GM13976 (cell line): ENCODE measurements around the gene ELN.

Source experiments
- DNase-seq: peaks from one replicate; pipeline ENCODE4 v3.0.0; 2012; ENCODE audit warnings: low spot score
- CTCF ChIP-seq: IDR thresholded peaks from 2 replicates; pipeline ENCODE4 v1.5.1; 2012; ENCODE audit warnings: borderline replicate concordance, mild to moderate bottlenecking; ENCODE audit not compliant: insufficient read depth; ENCODE audit errors: extremely low read depth, missing control alignments, control extremely low read depth
- in situ Hi-C: fragments of 300-500 bp; cut with MboI; formaldehyde crosslinking; loops from one replicate; pipeline ENCODE4 v1.12.0; 2022; ENCODE audit warnings: low sequenced_read_pairs, mixed read lengths, inconsistent platforms; ENCODE audit not compliant: unreplicated experiment

Gene ELN

DNA sequence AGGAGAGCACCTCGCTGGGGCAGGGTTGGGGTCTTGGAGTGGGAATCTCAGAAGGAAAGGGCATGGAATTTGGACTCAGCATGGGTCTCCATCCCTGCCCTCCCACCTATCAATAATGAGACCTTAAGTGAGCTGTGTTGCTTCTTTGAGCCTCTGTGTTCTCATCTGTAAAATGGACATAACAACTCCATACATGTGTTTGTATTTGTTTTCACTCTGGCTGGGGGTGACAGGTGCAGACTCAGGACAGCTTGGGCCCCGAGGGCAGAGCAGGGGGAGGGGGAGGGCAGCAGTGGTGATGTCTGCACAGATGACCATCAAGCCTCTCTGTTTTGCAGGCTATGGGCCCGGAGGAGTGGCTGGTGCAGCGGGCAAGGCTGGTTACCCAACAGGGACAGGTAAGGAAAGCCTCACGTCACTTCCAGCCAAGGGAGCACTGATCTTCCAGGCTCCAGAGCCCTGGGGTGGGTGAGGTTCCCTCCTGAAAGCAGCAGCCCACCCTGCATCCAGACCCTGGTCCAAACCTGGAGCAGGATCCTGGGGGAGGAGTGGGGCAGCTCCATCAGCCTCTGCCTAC, 19.9 kb downstream of the ELN start:
- DNase-seq, result no peak
- TF ChIP-seq CTCF, result no peak
- in situ Hi-C loops, result no loop called here

GRCh38 chr7:74048999-74049599, 21.1 kb downstream of the ELN start:
- DNase-seq, result no peak
- no peak for TF ChIP-seq CTCF
- in situ Hi-C loops, result no loop called here

DNA sequence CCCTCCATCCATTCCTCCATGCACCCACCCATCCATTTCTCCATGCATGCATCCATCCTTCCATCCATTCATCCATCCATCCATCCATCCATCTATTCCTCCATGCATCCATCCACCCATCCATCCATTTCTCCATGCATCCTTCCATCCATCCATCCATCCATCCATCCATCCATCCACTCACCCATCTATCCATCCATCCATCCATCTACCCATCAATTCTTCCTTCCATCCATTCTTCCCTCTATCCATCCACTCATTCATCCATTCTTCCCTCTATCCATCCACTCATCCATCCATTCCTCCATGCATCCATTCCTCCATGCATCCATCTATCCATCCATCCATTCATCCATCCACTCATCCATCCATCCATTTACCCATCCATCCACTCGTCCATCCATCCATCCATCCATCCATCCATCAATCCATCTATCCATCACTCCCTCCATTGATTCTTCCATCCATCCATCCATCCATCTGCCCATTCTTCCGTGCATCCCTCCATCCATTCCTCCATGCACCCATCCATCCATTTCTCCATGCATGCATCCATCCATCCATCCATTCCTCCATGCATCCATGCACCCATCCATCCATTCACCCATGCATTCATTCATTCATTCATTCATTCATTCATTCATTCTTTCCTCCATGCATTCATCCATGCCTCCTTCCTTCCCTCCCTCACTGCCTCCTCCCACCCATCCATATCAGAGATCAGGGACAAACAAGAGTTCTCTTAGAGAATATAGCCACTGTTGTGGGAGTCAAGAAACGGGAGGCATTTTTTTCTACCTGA, 22.2 kb downstream of the ELN start:
- DNase-seq, result no peak
- in situ Hi-C loops, result no loop called here
- TF ChIP-seq CTCF, result no peak

- DNase-seq, result no peak
- TF ChIP-seq CTCF, result no peak
- in situ Hi-C loops, result no loop called here
Measured at GRCh38 chr7:74051193-74051592, 23.2 kb downstream of the ELN start.

DNA sequence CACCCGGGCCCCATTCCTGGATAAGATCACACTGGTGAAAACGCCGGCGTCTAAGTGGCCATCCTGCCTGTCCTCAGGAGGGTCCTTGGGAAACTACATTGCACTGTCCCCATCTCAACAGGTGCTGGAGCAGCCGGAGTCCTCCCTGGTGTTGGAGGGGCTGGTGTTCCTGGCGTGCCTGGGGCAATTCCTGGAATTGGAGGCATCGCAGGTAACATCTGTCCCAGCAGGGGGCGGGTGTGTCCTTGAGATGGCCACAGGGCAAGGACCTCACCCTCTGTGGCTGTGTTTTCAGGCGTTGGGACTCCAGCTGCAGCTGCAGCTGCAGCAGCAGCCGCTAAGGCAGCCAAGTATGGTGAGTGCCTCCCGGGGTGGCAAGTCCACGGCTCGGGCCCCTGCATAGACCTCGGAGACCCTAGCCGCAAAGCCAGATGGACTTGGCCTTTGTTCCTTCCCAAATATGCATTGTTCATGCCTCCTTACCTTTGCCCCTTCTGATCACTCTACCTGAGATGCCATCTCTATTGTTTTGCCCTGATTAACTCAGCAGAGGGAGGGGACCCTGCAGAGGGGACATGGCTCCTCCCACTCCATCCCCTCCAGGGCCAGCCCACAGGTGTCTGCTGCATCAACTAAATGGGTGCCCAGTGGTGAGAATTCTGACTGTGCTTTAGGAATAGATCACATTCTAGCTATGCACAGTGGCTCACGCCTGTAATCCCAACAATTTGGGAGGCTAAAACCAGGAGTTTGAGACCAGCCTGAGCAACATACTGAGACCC, 23.8 kb downstream of the ELN start:
- DNase-seq, result no peak
- in situ Hi-C loops, result no loop called here
- TF ChIP-seq CTCF, result no peak

GRCh38 chr7:74052628-74053027, 24.7 kb downstream of the ELN start:
- no peak for TF ChIP-seq CTCF
- no peak for DNase-seq
- in situ Hi-C loops, result no loop called here
